ENCODE results near the gene NFIA.

NFIA gene

DNA sequence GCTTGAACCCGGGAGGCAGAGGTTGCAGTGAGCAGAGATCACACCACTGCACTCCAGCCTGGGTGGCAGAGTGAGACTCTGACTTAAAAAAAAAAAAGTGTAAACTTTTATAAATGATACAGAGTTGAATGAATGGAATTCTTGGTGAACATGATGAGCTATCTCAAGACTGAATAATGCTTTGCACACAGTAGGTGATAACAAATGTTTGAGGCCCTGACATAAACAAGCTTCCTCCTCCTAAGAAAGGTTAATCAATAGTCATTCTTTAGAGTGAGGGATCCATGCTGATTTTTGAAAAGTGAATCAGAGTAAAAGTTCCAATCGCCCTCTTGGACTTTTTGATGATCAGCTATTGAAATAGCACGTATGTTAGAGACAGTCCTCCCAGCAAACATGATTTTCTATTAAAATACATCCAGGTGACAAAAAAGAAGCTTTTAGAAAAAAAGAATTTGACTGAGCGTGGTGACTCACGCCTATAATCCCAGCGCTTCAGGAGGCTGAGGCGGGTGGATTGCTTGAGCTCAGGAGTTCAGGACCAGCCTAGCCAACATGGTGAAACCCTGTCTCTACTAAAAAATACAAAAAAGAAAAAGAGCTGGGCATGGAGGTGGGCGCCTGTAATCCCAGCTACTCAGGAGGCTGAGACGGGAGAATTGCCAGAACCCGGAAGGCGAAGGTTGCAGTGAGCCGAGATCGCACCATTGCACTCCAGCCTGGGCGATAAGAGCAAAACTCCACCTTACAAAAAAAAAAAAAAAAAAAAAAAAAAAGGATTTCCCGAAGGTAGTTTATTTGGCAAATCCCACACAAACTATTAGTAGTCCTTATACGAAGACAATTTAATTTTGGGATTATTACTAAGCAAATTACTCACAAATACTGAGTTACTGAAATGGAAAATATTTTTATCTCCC, 181.8 kb downstream of the NFIA start:
- TF ChIP-seq ZBTB7A (IDR thresholded peaks at IDR 0.05; ENCODE audit: low read depth) (no peak), CEBPB (IDR thresholded peaks at IDR 0.05) (no peak), TEAD4 (IDR thresholded peaks at IDR 0.05) (no peak), TAF1 (IDR thresholded peaks at IDR 0.05; ENCODE audit: low read depth) (no peak), TCF12 (IDR thresholded peaks at IDR 0.05; ENCODE audit: low read depth) (no peak), EP300 (IDR thresholded peaks at IDR 0.05; ENCODE audit: borderline replicate concordance) (no peak), RAD21 (IDR thresholded peaks at IDR 0.05; ENCODE audit: low read depth) (no peak), NFIC (IDR thresholded peaks at IDR 0.05) (no peak), YY1 (IDR thresholded peaks at IDR 0.05; ENCODE audit: low read depth) (no peak), EGR1 (IDR thresholded peaks at IDR 0.05) (no peak)
- TF ChIP-seq, protein P1, sequence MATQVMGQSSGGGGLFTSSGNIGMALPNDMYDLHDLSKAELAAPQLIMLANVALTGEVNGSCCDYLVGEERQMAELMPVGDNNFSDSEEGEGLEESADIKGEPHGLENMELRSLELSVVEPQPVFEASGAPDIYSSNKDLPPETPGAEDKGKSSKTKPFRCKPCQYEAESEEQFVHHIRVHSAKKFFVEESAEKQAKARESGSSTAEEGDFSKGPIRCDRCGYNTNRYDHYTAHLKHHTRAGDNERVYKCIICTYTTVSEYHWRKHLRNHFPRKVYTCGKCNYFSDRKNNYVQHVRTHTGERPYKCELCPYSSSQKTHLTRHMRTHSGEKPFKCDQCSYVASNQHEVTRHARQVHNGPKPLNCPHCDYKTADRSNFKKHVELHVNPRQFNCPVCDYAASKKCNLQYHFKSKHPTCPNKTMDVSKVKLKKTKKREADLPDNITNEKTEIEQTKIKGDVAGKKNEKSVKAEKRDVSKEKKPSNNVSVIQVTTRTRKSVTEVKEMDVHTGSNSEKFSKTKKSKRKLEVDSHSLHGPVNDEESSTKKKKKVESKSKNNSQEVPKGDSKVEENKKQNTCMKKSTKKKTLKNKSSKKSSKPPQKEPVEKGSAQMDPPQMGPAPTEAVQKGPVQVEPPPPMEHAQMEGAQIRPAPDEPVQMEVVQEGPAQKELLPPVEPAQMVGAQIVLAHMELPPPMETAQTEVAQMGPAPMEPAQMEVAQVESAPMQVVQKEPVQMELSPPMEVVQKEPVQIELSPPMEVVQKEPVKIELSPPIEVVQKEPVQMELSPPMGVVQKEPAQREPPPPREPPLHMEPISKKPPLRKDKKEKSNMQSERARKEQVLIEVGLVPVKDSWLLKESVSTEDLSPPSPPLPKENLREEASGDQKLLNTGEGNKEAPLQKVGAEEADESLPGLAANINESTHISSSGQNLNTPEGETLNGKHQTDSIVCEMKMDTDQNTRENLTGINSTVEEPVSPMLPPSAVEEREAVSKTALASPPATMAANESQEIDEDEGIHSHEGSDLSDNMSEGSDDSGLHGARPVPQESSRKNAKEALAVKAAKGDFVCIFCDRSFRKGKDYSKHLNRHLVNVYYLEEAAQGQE (IDR thresholded peaks at IDR 0.05; ENCODE audit: low read depth) = no peak
- TF ChIP-seq, protein P2, sequence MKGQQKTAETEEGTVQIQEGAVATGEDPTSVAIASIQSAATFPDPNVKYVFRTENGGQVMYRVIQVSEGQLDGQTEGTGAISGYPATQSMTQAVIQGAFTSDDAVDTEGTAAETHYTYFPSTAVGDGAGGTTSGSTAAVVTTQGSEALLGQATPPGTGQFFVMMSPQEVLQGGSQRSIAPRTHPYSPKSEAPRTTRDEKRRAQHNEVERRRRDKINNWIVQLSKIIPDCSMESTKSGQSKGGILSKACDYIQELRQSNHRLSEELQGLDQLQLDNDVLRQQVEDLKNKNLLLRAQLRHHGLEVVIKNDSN (IDR thresholded peaks at IDR 0.05) = no peak

DNA sequence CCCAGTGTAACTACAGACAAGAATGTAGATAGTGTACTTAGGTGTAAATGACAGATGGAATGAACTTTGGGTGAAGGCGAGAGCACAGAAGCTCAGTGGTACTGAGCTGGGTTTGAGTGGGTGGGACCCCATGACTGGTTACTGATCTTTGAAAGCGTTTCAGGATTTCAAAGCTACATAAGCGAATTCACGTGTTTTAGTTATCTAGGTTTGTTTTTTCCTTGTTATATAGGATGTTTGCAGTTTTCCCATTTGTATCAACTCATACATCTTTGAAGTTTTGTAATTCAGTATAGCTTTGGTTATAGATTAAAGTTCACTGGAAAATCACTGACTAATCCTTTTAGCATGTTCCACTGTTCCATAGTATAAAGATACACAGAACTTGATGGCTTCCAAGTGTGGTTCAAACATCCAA, 182.5 kb downstream of the NFIA start:
- TF ChIP-seq, protein P3, sequence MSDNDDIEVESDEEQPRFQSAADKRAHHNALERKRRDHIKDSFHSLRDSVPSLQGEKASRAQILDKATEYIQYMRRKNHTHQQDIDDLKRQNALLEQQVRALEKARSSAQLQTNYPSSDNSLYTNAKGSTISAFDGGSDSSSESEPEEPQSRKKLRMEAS (IDR thresholded peaks at IDR 0.05) = no peak

DNA sequence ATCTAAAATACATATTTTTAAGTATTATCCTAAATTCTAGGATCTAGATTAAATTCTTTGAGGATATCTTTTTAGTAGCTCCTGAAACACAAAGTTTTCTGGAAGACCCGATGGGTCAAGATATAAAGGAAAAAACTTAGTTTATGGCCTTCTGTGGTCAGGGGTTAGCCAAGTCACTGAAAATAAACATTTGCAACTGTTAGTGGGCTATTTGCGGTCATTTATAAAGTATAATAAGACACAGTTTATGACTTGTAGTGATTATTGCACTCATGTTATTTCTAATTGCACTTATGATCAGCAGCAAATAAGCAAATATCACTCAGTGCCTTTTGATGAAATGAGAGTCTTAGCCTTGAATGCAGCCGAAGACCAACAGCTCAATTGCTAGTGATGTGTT, 183.3 kb downstream of the NFIA start:
- TF ChIP-seq YY1 (IDR thresholded peaks at IDR 0.05; ENCODE audit: low read depth) = no peak
- TF ChIP-seq ZBTB7A (IDR thresholded peaks at IDR 0.05; ENCODE audit: low read depth) = no peak
- TF ChIP-seq TCF12 (IDR thresholded peaks at IDR 0.05; ENCODE audit: low read depth) = no peak
- no peak for TF ChIP-seq RAD21 (IDR thresholded peaks at IDR 0.05; ENCODE audit: low read depth)
- TF ChIP-seq, protein P2 (IDR thresholded peaks at IDR 0.05) = no peak
- no peak for TF ChIP-seq EGR1 (IDR thresholded peaks at IDR 0.05)
- TF ChIP-seq TAF1 (IDR thresholded peaks at IDR 0.05; ENCODE audit: low read depth) = no peak
- TF ChIP-seq TEAD4 (IDR thresholded peaks at IDR 0.05) = no peak
- no peak for TF ChIP-seq NFIC (IDR thresholded peaks at IDR 0.05)

DNA sequence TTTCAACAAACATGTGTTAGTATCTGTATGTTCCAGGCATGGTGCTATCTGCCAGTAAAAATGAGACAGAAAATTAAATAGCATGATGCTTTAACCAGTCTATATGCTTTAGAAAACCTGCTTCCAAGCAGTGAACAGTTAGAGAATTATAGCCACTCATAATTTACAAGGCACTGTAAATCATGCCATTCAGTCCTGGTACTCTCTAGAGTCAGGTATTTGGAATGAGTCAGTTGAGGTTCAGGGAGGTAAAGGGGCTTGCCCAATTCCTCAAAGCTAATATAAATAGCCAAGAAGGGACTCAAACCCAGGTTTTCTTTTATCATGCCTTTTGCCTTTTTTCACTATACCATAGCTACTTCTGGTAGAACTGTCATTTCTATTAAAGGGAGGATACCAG, 184.4 kb downstream of the NFIA start:
- TF ChIP-seq, protein P2 (IDR thresholded peaks at IDR 0.05) = no peak
- TF ChIP-seq ZBTB7A (IDR thresholded peaks at IDR 0.05; ENCODE audit: low read depth) = no peak
- TF ChIP-seq RAD21 (IDR thresholded peaks at IDR 0.05; ENCODE audit: low read depth) = no peak
- TF ChIP-seq TCF12 (IDR thresholded peaks at IDR 0.05; ENCODE audit: low read depth) = no peak
- TF ChIP-seq CREB1 (IDR thresholded peaks at IDR 0.05; ENCODE audit: low read depth) = no peak
- no peak for TF ChIP-seq NFIC (IDR thresholded peaks at IDR 0.05)
- TF ChIP-seq TEAD4 (IDR thresholded peaks at IDR 0.05) = no peak
- TF ChIP-seq, protein P3 (IDR thresholded peaks at IDR 0.05) = no peak
- TF ChIP-seq FOXM1 (IDR thresholded peaks at IDR 0.05; ENCODE audit: borderline replicate concordance, low read depth) = no peak
- no peak for TF ChIP-seq CEBPB (IDR thresholded peaks at IDR 0.05)
- TF ChIP-seq YY1 (IDR thresholded peaks at IDR 0.05; ENCODE audit: low read depth) = no peak
- TF ChIP-seq, protein P1 (IDR thresholded peaks at IDR 0.05; ENCODE audit: low read depth) = no peak
- TF ChIP-seq TAF1 (IDR thresholded peaks at IDR 0.05; ENCODE audit: low read depth) = no peak

DNA sequence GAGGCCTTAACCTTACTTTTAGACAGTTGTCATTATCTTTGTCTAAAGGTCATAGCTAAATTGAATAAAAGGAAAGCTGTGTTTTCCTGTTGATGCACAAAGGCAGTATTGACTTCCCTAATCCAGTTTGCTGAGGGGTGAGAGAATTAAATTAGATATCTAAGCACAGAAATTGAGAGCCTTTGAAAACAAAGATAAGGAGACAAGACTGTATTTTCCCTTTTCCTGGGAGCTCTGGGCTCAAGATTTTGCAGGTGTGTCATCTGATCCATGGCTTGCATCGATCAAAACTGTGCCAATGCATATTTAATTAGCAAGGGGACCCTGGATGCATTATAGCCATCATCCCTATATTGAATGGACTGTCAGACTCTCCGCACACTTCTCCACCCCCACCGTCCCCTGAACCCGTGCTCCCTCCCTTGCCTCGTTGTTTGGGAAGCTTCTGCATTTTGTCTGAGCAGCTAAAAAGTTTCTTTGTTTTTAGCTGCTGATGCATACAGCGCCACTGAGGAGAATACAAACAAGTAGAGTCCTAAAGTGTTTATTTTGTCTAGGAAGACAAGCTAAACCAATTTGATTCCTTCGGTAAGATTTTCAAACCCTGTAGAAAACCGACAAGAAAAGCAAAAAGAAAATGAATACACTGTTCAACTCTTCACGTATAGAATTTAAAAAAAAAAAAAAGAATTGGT, 186.3 kb downstream of the NFIA start:
- no peak for TF ChIP-seq YY1 (IDR thresholded peaks at IDR 0.05; ENCODE audit: low read depth)
- TF ChIP-seq EP300 (IDR thresholded peaks at IDR 0.05; ENCODE audit: borderline replicate concordance) = no peak
- no peak for TF ChIP-seq TEAD4 (IDR thresholded peaks at IDR 0.05)
- TF ChIP-seq NFIC (IDR thresholded peaks at IDR 0.05) = no peak
- no peak for TF ChIP-seq EGR1 (IDR thresholded peaks at IDR 0.05)
- TF ChIP-seq, protein P1 (IDR thresholded peaks at IDR 0.05; ENCODE audit: low read depth) = no peak
- no peak for TF ChIP-seq CREB1 (IDR thresholded peaks at IDR 0.05; ENCODE audit: low read depth)
- TF ChIP-seq RAD21 (IDR thresholded peaks at IDR 0.05; ENCODE audit: low read depth) = no peak
- no peak for TF ChIP-seq ZBTB7A (IDR thresholded peaks at IDR 0.05; ENCODE audit: low read depth)
- TF ChIP-seq, protein P3 (IDR thresholded peaks at IDR 0.05) = no peak
- no peak for TF ChIP-seq TAF1 (IDR thresholded peaks at IDR 0.05; ENCODE audit: low read depth)
- no peak for TF ChIP-seq CEBPB (IDR thresholded peaks at IDR 0.05)
- TF ChIP-seq, protein P2 (IDR thresholded peaks at IDR 0.05) = no peak
- no peak for TF ChIP-seq TCF12 (IDR thresholded peaks at IDR 0.05; ENCODE audit: low read depth)

All from Ishikawa (cell line).